NCI-H2171 treated with DMSO at 0.1 percent for 48 hours (cell line): ENCODE data around the gene SYNGR1.

Source experiments
- DNase-seq: peaks from one replicate; lab custom pipeline; 2025; lab: John Stamatoyannopoulos, UW

Gene SYNGR1

DNA sequence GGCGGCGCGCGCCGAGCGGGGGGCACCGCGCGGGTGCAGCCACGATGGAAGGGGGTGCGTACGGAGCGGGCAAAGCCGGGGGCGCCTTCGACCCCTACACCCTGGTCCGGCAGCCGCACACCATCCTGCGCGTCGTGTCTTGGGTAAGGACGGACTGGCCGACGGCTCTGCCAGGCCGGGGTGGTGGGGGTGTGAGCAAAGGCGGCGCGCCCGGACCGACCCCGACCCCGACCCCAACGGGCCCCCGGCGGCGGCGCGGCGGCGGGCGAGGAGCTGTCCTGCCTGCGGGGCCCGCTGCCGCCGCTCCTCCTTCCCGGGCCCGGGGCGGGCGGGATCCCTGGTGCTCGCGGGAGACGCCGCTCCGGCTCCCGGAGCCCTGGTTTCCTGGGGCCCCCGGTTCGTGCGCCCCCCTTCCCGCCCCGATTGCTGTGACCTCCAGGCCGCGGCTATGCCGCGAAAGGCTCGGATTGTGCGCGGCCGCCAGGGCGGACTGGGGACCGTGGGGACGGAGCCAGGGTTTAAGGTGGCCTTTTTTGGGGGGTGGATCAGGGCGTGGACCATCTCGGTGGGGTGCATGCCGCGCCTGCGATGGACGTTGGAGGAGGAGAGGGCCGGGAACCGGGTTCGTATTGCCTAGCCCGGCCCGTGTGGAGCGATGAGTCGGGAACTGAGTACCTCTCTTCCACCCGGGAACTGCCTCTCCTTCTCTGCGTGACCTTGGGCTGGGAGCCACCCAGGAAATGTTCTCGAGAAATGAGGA, at the start of gene SYNGR1:
Gene SYNGR1 (plus strand): TSS at position 25 of the 760 bp plus-strand sequence. CDS start 20 bp downstream, at position 45.
- no peak for DNase-seq

DNA sequence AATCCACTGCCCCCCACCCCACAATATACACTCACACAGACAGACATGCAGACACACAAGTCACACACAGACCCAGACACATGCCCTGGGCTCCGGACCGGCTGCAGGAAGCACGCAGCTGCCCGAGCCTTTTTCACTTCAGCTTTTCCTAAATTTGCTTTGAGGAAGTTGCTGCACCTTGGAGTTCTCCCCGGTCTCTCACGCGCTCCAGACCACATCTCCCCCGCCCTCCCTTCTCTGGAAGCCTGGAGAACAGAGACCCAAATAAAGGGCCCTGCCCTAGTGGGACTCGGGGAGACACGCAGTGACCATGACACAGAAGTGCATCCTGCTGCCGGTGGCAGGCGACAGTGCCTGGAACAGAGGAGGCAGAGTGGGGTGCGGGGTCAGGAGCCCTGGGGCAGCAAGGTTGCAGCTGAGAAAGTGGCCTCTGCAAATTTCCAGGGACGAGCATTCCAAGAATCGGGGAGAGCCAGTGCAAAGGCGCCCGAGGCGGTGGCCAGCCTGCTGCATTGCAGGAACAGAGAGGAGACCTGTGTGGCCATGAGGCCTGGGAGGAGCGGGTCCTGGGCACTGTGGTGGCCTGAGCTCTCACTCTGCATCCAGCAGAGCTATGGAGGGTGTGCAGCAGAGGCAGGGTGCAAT, 49.5 kb upstream of the SYNGR1 start:
- DNase-seq, result no peak

DNA sequence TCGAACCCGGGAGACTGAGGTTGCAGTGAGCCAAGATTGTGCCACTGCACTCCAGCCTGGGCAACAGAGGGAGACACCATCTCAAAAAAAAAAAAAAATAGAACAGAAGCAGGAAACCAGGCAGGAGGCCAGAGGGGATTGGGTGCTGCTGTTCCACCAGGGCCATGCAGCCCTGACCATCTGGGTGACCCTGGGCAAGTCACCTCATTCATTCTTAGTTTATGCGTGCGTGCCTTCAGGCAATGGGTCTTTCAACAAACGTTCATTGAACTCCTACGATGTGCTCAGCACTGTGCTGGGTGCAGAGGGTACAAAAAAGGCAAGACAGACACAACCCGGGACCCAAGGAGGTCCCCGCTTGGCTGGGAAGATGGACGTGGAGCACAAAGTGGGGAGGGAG, 48.7 kb upstream of the SYNGR1 start:
- DNase-seq, result no peak

- DNase-seq, result no peak
These were observed 47.9 kb upstream of the SYNGR1 start for GRCh38 chr22:39301926-39302325.

DNA sequence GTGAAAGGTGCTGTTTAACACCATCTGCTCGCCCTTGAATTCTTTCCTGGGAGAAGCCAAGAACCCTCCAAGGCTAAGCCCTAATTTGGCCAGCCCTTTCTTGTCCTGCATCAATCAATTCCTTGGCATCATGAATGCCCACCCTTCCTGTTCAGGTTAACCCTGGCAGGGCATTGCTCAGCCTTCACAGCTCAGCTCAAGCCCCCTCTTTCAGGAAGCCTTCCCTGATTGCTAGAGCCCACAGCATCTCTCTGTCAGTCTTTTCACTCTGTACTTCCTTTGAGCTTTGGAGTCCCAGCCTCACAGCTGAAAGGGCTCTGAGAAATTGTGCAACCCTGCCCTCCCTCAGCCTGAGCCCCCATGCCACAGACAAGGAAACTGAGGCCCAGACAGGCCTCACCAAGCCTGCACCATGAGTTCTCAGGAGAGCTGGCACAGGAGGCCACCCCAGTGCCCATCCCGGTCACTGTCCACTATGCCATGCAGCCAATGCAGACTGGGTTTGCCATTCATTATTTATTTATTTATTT, 47.3 kb upstream of the SYNGR1 start:
- no peak for DNase-seq

- DNase-seq, result no peak
These were observed 46.4 kb upstream of the SYNGR1 start for GRCh38 chr22:39303358-39303757.

GRCh38 chr22:39303892-39304671, 45.7 kb upstream of the SYNGR1 start:
- no peak for DNase-seq

- peak; percentile 6 for DNase-seq
These were observed 43.1 kb upstream of the SYNGR1 start for GRCh38 chr22:39306456-39307361.

- DNase-seq, result no peak
These were observed 41.0 kb upstream of the SYNGR1 start for GRCh38 chr22:39308614-39309363.

DNA sequence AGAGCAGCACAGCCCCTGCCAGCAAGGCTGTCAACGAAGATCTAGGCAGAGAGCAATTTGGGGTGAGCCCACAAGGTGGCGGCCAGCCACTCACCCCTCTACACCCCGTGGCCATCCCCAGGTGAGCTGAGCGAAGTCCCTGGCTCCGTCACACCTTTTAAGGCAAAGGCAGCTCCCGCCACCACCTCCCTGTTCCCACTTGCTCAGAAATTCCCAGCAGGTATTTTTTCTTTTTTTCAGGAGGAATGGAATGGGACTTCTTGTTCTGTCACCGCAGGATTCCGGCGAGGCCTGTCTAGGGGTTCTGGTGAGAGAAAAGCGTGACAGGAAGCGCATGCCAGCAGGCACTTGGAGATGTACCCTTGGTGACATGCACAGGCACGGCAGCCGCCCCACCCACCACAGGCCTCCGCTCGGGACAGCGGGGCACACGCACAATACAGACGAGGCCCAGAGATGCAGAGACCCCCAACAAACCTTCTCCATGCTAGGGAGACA, 40.4 kb upstream of the SYNGR1 start:
- DNase-seq, result no peak

GRCh38 chr22:39309881-39310714, 39.7 kb upstream of the SYNGR1 start:
- DNase-seq, result no peak

GRCh38 chr22:39311592-39312400, 38.0 kb upstream of the SYNGR1 start:
- DNase-seq, result peak; percentile 37

- DNase-seq, result no peak
These were observed 37.4 kb upstream of the SYNGR1 start for GRCh38 chr22:39312410-39312809.

DNA sequence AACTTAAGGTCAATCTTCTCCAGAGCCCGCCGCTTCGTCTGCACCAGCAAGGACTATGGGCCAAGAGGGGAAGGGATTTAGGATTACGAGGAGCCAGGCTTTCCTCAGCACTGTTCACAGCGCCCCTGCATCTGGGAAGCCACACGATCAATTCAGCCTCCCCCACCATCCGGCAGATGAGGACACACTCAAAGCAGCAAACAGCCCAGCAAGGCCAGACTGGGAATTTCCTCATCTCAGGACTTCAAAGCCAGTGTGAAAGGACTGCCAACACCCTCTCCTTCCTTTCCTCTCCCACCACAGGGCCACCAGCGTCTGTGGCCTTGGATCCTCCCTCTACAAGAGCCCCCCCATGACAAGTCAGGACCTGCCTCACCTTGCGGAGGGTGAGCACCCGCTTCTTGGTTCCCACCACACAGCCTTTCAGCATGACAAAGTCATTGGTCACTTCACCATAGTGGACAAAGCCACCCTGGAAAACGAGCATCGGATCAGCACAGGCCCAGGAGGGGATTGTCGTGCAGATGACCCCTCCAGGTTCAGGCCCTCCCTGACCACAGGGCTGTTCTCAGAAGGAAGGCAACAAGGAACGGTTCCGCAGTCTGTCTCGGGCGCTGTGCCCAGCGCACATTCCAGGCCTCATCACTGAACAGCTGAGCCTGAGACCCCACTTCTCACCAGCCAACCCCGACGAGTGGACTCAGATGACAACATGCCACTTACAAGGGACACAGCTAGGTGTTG, 36.4 kb upstream of the SYNGR1 start:
- no peak for DNase-seq

DNA sequence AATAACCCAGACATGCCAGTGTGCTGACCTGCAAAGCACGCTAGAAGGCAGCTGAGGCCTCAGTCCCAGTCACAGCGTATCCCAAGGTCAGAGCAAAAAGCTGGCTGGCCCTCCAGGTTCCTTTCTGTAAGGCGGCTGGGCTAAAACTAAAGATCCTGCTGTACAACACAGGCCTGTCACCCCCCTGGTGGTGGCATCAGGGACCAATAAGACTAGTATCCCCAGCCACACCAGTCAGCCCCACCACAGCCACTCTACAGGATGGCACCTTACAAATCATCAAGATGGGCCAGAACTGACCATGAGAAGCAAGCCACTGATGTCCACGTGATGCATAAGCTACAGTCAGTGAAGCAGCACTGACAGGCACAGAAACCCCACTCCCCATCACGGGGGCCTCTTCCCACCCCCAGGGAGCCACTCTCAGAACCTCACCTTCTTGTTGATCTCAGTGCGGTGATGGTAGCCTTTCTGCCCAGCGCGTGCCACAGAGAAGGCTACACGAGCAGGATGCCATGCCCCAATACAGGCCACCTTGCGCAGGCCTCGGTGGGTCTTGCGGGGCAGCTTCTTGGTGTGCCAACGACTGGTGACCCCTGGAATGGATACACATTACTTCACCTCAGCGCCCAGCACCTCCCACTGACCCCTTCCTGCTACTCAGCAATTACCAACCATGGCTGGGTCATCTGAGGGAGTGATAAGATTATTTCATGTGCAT, 35.4 kb upstream of the SYNGR1 start:
- DNase-seq, result no peak

DNA sequence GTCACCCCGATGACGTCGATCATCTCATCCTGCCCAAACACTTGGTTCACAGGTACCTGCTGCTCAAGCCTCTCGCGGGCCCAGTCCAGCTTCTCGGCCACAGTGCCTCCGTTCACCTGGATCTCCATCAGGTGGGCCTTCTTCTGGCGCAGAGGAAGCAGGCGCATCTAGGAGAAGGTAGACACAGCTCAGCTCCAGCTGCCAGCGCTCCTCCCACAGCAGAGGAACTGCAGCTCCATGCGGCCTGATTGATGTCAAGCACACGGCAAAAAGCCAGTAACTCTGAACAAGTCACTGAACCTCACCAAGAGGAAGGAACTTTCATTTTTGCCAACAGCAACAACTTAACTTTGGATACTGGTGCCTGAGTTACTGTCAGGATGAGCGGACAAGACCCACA, 34.4 kb upstream of the SYNGR1 start:
- no peak for DNase-seq

DNA sequence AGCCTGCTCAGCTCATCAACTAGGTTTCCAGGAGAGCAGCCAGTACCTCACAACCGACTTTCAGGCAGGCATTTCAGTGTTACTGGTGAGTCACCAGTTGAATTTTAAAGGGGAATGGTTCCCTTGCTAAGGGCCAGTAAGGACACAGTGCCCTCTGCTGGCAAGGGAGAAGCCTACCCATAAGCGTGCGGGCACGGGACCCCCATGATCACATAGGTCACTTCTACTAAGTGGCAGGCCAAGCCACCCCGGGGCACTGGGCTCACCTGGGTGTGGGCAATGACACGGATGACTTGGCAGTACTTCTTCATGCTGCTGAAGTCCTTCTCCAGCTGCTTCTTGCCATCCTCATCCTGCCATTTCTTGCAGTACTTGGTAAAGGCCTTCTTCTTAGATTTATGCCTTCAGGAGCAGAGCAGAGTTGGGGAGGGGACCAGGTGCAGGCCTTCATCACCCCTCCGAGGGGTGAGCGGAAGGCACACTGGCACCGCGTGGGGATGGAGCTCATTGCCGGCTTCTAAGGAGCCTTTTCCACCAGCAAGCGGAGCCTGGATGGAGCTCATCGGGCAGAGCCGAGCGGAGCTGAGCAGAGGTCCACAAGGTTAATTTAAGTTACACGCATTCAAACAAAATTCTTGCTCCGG, 33.2 kb upstream of the SYNGR1 start:
- DNase-seq, result peak; percentile 61
